HG02840 (cell line): ENCODE results near the gene TRIM7.
"Not testable (repeated sequence)": the region's sequence is repeated elsewhere in the genome, so short reads cannot be mapped to it uniquely, and the experiment has no call there.

Experiments used
- ATAC-seq: cut with Tn5 transposase; IDR thresholded peaks from one replicate; pipeline ENCODE4 v1.9.1; 2021; ENCODE audit warnings: mild to moderate bottlenecking, moderate library complexity, moderate number of reproducible peaks; ENCODE audit not compliant: unreplicated experiment, low FRiP score

The TRIM7 gene

DNA sequence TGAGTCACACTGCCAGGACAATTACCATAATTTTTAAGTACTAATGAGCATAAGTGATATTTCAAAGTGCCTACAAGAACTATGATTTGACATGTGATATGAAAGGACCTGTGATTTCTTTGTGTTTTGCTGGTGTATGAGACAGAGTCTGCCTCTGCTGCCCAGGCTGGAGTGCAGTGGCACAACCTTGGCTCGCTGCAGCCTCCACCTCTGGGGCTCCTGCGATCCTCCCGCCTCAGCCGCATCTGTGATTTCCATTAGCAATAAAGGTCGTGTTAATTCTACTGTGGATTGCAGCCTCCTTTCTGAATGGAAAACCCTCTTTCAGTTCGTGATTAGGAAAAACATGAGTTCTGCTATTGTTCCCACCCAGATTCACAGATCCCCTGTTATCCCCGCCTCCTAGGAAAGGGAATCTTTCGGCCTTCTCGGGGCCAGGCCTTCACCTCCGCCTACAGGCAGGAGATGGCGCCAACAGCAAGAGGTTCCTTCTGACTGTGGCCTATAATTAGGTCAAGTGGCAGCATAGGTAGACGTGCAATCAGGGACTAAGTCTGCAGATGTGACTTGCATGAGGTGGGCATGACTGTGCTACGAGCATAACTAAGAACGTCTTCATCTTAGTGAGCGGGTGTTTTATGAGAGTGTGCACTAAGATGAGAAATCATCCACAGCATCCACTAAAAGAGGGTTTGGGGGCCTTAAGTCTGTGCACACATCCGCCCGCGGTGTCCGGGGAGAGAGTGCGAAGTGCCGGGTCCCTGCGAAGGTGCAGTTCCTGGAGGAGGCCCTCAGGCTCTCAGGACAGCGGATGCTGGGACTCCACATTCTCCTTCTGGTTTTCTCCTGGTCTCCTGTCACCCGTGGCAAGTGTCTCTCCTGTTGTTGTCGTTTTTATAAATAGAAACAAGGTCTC lies 23.1 kb downstream of the TRIM7 start:
- ATAC-seq = no peak

DNA sequence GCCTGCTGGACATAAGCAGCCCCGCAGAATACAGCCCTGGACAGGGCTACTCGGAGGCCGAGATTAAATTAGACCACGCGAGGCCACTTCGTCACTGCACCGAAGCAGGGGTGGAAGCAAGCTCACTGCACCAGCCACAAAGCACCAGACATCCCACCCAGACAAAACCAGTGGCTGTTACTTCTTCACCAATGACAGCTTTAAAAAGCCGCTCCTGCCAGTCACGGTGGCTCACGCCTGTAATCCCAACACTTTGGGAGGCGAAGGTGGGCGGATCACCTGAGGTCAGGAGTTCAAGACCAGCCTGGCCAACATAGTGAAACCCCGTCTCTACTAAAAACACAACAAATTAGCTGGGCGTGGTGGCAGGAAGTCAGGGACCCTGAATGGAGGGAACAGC lies 27.4 kb downstream of the TRIM7 start:
- ATAC-seq = not testable (repeated sequence)

GRCh38 chr5:181176254-181176952 lies 28.6 kb downstream of the TRIM7 start:
- ATAC-seq = no peak

DNA sequence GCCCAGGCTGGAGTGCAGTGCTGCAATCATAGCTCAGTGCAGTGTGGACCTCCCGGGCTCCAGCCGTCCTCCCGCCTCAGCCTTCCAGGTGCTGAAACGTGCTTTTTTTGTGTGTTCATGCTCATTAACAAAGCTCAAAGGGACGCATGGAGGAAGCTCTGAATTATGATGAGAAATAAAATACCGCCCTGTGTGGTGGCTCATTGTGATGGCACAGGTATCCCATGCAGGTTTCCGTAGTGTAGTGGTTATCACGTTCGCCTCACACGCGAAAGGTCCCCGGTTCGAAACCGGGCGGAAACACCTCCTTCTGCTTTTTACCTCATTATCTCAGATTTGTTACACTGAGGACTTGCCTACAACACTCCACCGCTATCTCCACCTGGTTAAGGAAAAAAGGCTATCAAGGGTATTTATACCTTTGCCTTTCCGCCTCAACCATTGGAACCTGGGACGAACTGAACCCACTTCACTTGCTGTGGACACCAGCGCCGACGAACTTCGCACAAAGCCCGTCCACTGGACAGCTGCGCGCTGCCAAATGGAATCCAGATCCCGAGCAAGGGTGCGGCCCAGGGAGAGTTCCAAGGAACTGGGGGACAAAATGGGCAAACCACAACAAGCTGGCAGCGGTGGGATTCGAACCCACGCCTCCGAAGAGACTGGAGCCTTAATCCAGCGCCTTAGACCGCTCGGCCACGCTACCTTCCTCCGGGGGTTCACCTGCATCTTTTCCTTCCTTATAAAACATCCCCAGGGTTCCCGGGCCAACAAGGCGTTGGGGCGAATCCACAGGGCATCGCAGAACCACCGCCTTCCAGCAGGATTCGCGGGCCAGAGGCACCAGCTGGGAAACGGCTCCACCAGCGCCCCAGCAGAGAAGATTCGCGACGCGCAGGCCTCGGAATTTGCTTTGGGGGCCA lies 31.3 kb downstream of the TRIM7 start:
- ATAC-seq = no peak

DNA sequence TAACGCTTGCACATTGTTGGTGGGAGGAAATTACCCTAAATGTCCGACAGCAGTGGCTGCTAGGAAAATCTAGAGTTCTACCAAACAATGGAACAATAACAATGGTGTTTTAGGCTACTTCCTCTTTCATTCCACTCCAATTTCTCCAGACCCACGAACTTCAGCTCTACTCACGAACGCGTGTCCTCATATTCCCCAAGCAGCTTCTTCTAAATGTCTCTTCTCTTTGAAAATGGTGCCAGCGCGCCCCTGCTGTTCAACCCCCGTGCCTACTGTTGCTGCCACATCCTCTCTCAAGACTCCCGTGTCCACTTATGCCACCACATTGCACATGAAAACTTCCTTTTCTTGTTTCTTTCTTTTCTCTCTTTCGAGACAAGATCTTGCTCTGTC lies 32.0 kb downstream of the TRIM7 start:
- ATAC-seq = no peak

DNA sequence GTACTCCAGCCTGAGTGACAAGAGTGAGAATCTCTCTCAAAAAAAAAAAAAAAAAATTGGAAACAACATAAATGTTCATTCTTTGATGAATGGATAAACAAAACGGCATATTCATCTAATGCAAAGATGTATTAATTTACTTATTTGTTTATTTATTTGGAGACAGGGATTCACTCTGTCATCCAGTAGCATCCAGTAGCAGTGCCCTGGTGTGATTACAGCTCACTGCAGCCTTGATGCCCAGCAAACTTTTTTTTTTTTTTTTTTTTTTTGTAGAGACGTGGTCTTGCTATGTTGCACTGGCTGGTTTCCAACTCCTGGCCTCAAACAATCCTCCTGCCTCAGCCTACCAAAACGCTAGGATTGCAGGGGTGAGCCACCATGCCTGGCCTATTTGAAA lies 33.2 kb downstream of the TRIM7 start:
- ATAC-seq = no peak

DNA sequence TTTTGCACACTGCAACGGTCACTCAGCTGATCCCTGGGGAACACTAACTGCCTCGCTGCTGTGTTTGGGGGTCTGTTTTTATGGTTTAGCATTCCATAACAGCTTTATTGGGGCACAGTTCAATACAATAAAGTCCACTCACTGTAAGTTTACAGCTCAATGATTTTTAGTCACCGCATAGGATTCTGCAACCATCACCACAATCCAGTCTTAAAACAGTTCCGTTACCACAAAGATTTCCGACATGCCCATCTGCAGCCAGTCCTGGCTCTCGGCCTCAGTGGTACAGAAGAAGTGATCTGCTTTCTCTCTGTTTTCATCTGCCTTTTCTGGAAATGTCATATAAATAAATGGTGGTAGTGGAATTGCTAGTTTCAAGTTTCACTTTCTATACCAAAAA lies 34.0 kb downstream of the TRIM7 start:
- no peak for ATAC-seq

DNA sequence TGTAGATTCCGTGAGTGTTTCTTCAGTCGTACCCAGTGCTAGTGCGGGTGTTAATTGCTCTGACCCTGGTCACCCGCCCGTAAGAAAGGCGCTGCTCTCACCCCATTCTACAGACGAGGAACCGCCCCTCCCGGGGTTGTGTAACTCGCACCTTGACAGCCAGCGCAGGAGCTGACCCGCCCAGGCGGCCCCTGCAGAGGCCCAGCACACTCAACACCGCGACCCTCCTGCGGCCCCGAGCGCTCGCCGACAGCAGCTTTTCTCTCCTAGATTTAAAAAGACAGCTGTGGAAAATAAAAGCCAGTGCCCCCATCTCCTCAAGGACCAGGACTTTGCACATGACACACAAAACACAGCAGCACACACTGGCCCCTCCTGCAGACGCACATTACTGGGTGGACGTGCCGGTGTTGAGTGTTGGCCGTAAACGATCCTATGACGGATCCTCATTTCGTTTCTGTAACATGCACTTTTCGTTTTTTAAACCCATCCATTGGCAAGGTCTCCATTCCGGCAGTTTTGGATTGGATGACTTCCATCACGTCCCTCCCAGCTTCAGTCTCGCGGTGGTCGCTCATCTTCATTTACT lies 34.7 kb downstream of the TRIM7 start:
- no peak for ATAC-seq

DNA sequence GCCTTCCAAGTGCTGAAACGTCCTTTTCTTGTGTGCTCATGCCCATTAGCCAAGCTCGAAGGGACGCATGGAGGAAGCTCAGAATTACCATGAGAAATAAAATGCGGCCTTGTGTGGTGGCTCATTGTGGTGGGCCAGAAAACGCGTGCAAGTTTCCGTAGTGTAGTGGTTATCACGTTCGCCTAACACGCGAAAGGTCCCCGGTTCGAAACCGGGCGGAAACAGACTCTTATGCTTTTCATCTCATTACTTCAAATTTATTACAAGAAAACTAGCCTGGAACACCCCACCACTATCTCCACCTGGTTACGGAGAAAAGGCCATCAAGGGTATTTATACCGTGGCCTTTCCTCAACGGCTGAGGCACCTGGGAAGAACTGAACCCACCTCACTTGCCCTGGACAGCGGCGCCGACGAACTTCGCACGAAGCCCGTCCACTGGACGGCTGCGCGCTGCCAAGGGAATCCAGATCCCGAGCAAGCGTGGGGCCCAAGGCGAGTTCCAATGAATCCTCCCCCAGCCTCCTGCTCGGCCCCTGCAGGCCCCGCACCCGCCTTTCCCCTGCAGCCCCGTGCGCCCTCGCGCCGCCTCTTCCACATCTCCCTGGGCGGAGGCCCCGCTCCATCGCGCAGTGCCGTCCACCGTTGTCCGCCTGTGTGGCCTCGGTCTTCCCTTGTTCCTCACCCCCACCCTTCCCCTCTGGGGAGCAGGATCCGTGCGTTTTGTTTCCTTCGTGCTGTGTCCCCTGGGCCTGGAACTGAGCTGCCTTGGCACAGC lies 35.3 kb downstream of the TRIM7 start:
- not testable (repeated sequence) for ATAC-seq

GRCh38 chr5:181168595-181169118 lies 36.3 kb downstream of the TRIM7 start:
- no peak for ATAC-seq

DNA sequence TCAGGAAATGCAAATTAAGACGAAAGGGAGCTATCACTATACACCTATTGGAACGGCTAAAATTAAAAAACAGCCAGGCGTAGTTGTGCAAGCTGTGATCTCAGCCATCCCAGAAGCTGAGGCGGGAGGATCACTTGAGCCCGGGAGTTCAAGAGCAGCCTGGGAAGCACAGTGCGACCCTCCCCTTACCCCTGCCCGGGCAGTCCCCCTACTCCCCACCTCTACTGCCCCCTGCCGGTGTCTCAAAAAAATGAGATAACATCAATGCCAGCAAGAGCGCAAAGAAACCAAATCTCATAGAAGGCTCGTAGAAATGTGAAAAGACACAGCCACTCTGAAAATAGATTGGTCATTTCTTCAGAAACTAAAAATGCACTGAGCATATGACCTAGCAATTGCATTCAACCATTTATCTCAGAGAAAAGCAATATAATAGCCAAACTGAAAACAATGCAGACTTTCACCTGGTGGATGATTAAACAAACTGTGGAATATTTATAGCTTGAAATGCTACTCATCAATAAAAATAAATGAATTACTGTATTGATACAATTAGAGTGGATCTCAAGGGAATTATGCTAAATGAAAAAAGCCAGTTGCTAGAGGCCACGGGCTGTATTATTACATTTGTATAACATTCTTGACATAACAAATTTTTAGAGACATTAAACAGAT lies 37.0 kb downstream of the TRIM7 start:
- ATAC-seq = no peak

- ATAC-seq = no peak
Measured at GRCh38 chr5:181166812-181167733, 37.9 kb downstream of the TRIM7 start.

DNA sequence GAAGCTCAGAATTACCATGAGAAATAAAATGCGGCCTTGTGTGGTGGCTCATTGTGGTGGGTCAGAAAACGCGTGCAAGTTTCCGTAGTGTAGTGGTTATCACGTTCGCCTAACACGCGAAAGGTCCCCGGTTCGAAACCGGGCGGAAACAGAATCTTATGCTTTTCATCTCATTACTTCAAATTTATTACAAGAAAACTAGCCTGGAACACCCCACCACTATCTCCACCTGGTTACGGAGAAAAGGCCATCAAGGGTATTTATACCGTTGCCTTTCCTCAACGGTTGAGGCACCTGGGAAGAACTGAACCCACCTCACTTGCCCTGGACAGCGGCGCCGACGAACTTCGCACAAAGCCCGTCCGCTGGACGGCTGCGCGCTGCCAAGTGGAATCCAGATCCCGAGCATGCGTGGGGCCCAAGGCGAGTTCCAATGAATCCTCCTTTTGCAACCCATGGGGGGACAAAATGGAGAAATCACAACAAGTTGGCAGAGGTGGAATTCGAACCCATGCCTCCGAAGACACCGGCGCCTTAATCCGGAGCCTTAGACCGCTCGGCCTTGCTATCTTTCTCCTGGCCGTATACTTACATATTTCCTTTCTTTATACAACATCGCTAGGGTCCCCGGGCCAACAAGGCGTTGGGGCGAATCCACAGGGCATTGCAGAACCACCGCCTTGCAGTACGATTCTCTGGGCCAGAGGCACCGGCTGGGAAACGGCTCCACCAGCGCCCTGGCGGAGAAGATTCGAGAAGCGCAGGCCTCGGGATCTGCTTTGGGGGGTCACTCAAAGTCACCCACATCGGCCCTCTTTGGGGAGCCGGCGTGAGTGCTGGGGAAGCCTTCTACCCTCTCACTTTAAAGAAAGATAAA lies 40.7 kb downstream of the TRIM7 start:
- ATAC-seq = no peak

GRCh38 chr5:181163487-181164075 lies 41.4 kb downstream of the TRIM7 start:
- ATAC-seq = no peak

DNA sequence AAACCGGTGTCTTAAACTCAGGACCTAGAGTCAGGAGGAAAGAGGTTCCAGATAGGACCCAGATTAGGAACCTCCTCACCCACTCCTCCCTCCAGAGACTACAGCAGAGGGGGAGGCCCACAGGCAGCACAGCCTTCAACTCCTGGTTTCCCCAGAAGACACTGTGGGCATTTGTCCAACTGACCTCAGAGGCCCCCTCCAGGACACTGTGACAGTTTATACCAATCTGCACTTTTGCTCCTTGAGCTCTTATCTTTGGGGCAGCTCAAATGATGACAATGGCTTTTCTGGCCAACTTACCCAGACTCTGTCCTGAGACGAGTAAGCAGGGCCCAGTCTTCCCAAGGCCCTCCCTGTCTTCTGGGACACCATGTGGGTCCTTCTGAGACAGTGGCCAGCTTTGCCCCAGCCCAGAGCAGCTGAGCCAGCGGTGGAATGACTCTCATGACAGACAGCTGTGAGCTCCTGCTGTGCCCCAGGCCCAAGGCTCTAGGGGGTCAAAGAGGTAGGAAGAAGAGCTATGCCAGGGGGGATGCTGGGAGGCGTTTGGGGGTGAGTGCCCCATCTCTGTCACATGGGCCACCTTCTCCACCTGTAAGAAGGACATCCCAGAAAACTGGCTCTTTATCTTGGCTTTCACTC lies 43.3 kb downstream of the TRIM7 start:
- ATAC-seq = no peak
